ENCODE measurements around the gene BUD13.

Gene BUD13

GRCh38 chr11:116700586-116701220 lies 72.1 kb downstream of the BUD13 start:
- no peak overlapping the region for H3K4me3 Mint-ChIP-seq
- no peak for TF ChIP-seq CTCF (IDR thresholded peaks at IDR 0.05; ENCODE audit: unreplicated experiment in 3 of 3)
- no peaks in the 10 kb centered on the region for H3K9me3 Mint-ChIP-seq
- H3K36me3 Mint-ChIP-seq (ENCODE audit: low read depth): no peaks in the 10 kb centered on the region
- peaks cover 6% of the 10 kb centered on the region for H3K4me1 Mint-ChIP-seq
- H3K27ac Mint-ChIP-seq: no peak overlapping the region
- peaks cover 3% of the 10 kb centered on the region for H3K27me3 Mint-ChIP-seq (ENCODE audit: low read depth)

All from nephron (organoid).